ENCODE results near the gene TMEM253.

The TMEM253 gene

DNA sequence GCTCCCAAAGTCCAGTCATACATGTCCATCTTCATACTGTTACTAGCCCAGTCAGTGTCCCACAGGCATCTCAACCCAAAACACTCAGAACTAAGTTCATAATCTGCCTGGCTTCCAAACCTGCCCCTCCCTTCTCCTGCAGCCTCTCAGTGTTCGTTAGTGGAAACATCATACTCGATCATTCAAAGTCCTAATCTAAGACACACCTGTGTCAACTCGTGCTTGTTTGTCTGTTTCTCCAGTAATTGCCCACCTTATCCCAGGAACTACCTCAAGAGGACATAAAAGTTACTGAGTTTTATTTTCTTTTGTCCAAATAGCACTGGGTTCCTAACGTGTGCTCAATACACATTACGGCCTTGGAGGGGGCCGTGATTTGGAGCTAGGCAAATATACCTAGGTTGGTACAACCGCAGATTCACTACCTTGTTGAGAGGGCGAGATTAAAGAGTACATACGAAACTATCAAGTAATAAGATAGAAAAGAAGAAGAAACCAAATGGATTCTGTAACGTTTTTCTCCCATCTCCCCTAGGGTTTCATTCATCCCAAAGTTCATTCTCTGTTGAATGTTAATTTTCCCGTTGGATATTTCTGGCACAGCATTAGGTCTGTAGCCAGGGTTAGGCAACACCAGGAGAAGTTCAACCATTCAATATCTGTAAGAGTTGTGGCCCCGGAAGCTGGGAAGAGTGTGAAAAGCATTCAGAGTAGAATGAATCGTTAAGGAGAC is 40.1 kb upstream of the TMEM253 start:
- 0 out of 2 replicates have a peak, but pooled peaks cover under 1% of the 10 kb centered on the region for H3K4me1 ChIP-seq (ENCODE audit: control insufficient read depth, insufficient read depth, low read length)

DNA sequence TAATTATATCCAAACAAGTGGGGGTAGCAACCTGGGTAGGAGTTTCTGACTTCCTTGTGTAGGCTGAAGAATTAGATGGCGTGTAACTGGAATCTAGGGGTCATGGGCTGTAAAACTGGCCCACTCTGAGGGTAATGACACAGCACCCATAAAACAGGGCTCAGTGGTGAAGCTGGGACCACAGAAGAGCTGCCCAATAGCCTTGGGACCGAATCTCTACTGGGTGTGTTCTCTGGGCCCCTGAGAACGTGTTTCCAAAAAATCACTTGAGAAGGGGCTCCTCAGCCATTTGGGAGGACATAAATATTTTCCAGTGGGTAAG is 39.6 kb upstream of the TMEM253 start:
- WGBS (ENCODE audit: insufficient coverage, insufficient read length) = no CpG with 5 or more reads among the region's 3 CpGs

More for the DNA sequence above, 40.1 kb upstream of the TMEM253 start:
- Histone ChIP-seq H3K27ac (ENCODE audit: low read length) (no peak overlapping the region), H3K27me3 (ENCODE audit: control insufficient read depth, insufficient read depth, low read length) (no peaks in the 10 kb centered on the region), H3K4me3 (ENCODE audit: low read length) (no peak overlapping the region), H3K9me3 (ENCODE audit: control insufficient read depth, insufficient read depth, low read length) (no peaks in the 10 kb centered on the region), H3K36me3 (ENCODE audit: control insufficient read depth, insufficient read depth, low read length) (no peaks in the 10 kb centered on the region)
- WGBS (ENCODE audit: insufficient coverage, insufficient read length) = no CpG with 5 or more reads among the region's 13 CpGs
- no peak for DNase-seq (ENCODE audit: low read depth, low spot score)

DNA sequence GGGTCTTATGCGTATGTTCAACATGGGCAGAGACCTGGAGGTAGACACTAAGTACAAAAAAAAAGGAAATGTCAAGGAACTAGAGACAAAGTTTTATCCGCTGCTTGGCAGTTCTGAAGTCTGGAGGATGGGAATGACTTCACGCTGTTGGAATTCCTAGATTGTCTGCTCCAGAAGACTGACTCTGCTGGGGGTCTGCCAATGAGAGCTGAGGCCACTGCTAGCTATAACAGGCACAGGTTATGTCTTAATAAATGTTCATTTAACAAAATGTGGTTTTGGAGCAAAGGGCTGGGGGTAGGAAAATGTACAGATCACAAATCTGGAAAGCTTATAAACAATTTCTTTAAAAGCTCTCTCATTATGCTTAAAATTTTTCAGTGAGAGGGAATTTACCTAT is 37.4 kb upstream of the TMEM253 start:
- H3K4me1 ChIP-seq (ENCODE audit: control insufficient read depth, insufficient read depth, low read length) = no peaks in the 10 kb centered on the region
- no peaks in the 10 kb centered on the region for H3K27me3 ChIP-seq (ENCODE audit: control insufficient read depth, insufficient read depth, low read length)
- no CpG with 5 or more reads among the region's 3 CpGs for WGBS (ENCODE audit: insufficient coverage, insufficient read length)
- no peaks in the 10 kb centered on the region for H3K9me3 ChIP-seq (ENCODE audit: control insufficient read depth, insufficient read depth, low read length)
- no peak overlapping the region for H3K4me3 ChIP-seq (ENCODE audit: low read length)
- no peak overlapping the region for H3K27ac ChIP-seq (ENCODE audit: low read length)
- H3K36me3 ChIP-seq (ENCODE audit: control insufficient read depth, insufficient read depth, low read length) = no peaks in the 10 kb centered on the region
- no peak for DNase-seq (ENCODE audit: low read depth, low spot score)

More for the DNA sequence above, 39.6 kb upstream of the TMEM253 start:
- Histone ChIP-seq H3K27ac (ENCODE audit: low read length) (no peak overlapping the region), H3K9me3 (ENCODE audit: control insufficient read depth, insufficient read depth, low read length) (no peaks in the 10 kb centered on the region), H3K4me3 (ENCODE audit: low read length) (no peak overlapping the region), H3K4me1 (ENCODE audit: control insufficient read depth, insufficient read depth, low read length) (no peaks in the 10 kb centered on the region), H3K36me3 (ENCODE audit: control insufficient read depth, insufficient read depth, low read length) (no peaks in the 10 kb centered on the region), H3K27me3 (ENCODE audit: control insufficient read depth, insufficient read depth, low read length) (no peaks in the 10 kb centered on the region)
- DNase-seq (ENCODE audit: low read depth, low spot score) = no peak

DNA sequence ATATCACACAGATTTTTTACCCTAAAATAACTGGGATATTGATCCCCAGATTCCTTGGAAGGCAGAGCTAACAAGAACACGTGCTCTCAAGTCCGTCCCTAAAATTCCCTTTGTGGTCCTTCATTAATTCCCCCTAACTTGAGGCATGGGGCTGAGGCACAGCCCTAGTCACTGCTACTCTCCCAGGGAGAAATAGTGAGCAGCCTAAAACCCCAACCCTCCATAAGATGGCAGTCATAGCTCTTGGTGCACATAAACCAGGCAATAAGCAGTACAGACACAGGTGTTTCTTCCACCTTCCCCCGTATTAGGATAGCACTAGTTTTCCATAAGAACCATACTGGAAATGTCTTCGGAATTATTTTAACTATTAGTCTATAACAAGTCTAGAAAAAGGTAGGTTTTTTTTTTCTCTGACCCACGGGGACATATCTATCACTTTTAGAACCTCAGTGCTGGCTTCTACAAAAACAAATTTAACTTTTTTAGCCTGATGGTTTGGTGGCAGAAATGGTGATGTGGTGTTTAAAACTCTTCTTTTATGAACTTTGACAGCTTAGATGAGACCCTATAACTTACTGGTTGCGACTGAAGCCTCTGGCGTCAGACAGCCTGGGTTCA is 33.9 kb upstream of the TMEM253 start:
- Histone ChIP-seq H3K36me3 (ENCODE audit: control insufficient read depth, insufficient read depth, low read length) (no peaks in the 10 kb centered on the region), H3K27ac (ENCODE audit: low read length) (no peak overlapping the region), H3K4me3 (ENCODE audit: low read length) (no peak overlapping the region), H3K4me1 (ENCODE audit: control insufficient read depth, insufficient read depth, low read length) (no peaks in the 10 kb centered on the region), H3K27me3 (ENCODE audit: control insufficient read depth, insufficient read depth, low read length) (no peaks in the 10 kb centered on the region; the same call in 1 of the 2 replicates), H3K9me3 (ENCODE audit: control insufficient read depth, insufficient read depth, low read length) (no peaks in the 10 kb centered on the region)
- WGBS (ENCODE audit: insufficient coverage, insufficient read length) = no CpG with 5 or more reads among the region's 7 CpGs
- DNase-seq (ENCODE audit: low read depth, low spot score) = no peak

GRCh38 chr14:21068521-21069387 is 32.1 kb upstream of the TMEM253 start:
- H3K9me3 ChIP-seq (ENCODE audit: control insufficient read depth, insufficient read depth, low read length) = no peaks in the 10 kb centered on the region
- H3K4me1 ChIP-seq (ENCODE audit: control insufficient read depth, insufficient read depth, low read length) = peaks cover 4% of the 10 kb centered on the region; the same call in 1 of the 2 replicates
- H3K36me3 ChIP-seq (ENCODE audit: control insufficient read depth, insufficient read depth, low read length) = peaks cover 5% of the 10 kb centered on the region; the same call in 1 of the 2 replicates
- no peak overlapping the region for H3K27ac ChIP-seq (ENCODE audit: low read length)
- H3K27me3 ChIP-seq (ENCODE audit: control insufficient read depth, insufficient read depth, low read length) = no peaks in the 10 kb centered on the region; the same call in 1 of the 2 replicates
- no CpG with 5 or more reads among the region's 45 CpGs for WGBS (ENCODE audit: insufficient coverage, insufficient read length)
- H3K4me3 ChIP-seq (ENCODE audit: low read length) = peak overlapping the region; percentile 77
- DNase-seq (ENCODE audit: low read depth, low spot score) = no peak

- H3K4me1 ChIP-seq (ENCODE audit: control insufficient read depth, insufficient read depth, low read length) = peaks cover 4% of the 10 kb centered on the region; the same call in 1 of the 2 replicates
- no peak overlapping the region for H3K27ac ChIP-seq (ENCODE audit: low read length)
- no peaks in the 10 kb centered on the region; the same call in 1 of the 2 replicates for H3K27me3 ChIP-seq (ENCODE audit: control insufficient read depth, insufficient read depth, low read length)
- DNase-seq (ENCODE audit: low read depth, low spot score) = no peak
- peaks cover 8% of the 10 kb centered on the region; the same call in 1 of the 2 replicates for H3K36me3 ChIP-seq (ENCODE audit: control insufficient read depth, insufficient read depth, low read length)
- WGBS (ENCODE audit: insufficient coverage, insufficient read length) = no CpG with 5 or more reads among the region's 40 CpGs
- H3K9me3 ChIP-seq (ENCODE audit: control insufficient read depth, insufficient read depth, low read length) = no peaks in the 10 kb centered on the region
- peak overlapping the region; percentile 77; the same call in 1 of the 2 replicates for H3K4me3 ChIP-seq (ENCODE audit: low read length)
These were observed 31.3 kb upstream of the TMEM253 start for GRCh38 chr14:21069388-21070082.

GRCh38 chr14:21070083-21070609 is 30.7 kb upstream of the TMEM253 start, which contains the start of gene ARHGEF40:
ARHGEF40 (plus strand) TSS chr14:21070304; CDS start chr14:21070397, 93 bp downstream.
- no CpG with 5 or more reads among the region's 63 CpGs for WGBS (ENCODE audit: insufficient coverage, insufficient read length)
- Histone ChIP-seq H3K36me3 (ENCODE audit: control insufficient read depth, insufficient read depth, low read length) (peaks cover 9% of the 10 kb centered on the region), H3K4me3 (ENCODE audit: low read length) (peak within 1 kb of the TSS; percentile 77), H3K9me3 (ENCODE audit: control insufficient read depth, insufficient read depth, low read length) (no peaks in the 10 kb centered on the region), H3K4me1 (ENCODE audit: control insufficient read depth, insufficient read depth, low read length) (peaks cover 4% of the 10 kb centered on the region; the same call in 1 of the 2 replicates), H3K27me3 (ENCODE audit: control insufficient read depth, insufficient read depth, low read length) (no peaks in the 10 kb centered on the region; the same call in 1 of the 2 replicates), H3K27ac (ENCODE audit: low read length) (peak within 1 kb of the TSS; percentile 35)
- DNase-seq (ENCODE audit: low read depth, low spot score) = no peak

DNA sequence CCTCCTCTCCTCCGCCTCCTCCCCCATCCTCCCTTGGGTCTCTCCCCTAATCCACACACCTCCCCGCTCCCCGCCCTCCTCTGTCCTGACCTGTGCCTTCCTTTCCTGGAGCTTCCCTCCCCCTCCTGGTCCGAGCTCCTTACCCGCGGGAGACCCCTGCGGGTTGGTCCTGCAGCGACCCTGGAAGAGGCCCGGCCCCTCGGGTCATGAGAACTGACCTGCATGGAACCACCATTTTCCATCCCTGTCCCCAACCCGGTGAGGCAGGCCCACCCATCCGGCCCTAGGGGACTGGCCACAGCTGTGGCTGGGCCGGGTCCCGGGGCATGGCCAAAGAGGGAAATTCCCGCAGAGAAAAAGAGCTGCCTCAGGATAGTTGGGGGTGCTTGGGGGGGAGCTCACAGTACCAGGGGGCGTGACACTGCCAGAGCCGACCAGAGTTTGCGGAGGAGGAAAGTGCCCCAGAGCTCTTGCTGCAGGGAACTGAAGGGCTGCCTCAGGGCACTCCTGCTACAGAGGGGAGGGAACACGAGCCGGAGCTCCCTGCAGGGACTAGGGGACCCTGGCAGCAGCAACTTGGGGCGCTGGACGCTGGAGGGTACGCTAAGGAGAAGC is 30.1 kb upstream of the TMEM253 start:
- Histone ChIP-seq H3K4me1 (ENCODE audit: control insufficient read depth, insufficient read depth, low read length) (peaks cover 4% of the 10 kb centered on the region; the same call in 1 of the 2 replicates), H3K4me3 (ENCODE audit: low read length) (peak overlapping the region; percentile 77), H3K36me3 (ENCODE audit: control insufficient read depth, insufficient read depth, low read length) (peaks cover 15% of the 10 kb centered on the region), H3K9me3 (ENCODE audit: control insufficient read depth, insufficient read depth, low read length) (no peaks in the 10 kb centered on the region), H3K27me3 (ENCODE audit: control insufficient read depth, insufficient read depth, low read length) (no peaks in the 10 kb centered on the region; the same call in 1 of the 2 replicates), H3K27ac (ENCODE audit: low read length) (peak overlapping the region; percentile 35)
- DNase-seq (ENCODE audit: low read depth, low spot score) = no peak
- WGBS (ENCODE audit: insufficient coverage, insufficient read length) = no CpG with 5 or more reads among the region's 23 CpGs

DNA sequence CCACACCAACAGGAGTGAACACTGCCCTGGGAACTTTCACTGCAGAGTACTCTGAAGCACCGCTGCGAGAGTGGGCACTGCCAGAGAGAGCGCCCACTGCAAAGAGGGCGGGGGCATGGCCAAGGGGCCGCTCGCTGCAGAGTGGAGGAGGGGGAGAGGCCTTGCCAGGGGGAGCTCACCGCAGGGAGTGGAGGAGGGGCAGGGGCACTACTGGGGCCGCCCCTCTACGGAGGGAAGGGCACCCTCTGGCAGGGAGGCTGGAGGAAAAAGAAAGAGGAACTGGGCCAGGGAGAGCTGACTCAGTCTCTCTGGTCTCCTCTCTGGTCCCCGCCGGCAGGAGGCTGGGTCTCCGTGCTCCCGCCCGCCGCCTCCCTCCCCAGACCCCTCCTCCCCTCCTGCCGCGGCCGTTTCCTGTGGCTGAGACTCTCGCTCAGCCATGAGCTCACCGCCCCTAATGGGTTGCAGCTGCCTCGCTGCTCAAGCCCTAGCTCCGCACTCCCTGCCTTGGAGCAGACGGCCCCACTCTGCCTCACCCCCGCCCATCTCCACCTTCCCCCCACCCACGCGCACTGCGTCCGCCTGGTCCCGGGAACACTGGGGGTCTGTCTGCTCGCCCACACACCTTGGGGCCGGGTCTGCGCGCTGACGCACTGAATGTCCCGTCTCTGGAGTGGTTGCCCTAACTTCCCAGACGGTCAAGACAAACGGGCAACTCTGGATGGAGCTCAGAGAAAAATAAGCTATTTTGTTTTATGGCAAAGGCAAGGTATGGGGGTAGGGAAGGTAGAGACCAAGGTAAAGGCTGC is 29.4 kb upstream of the TMEM253 start:
- Histone ChIP-seq H3K4me3 (ENCODE audit: low read length) (peak overlapping the region; percentile 77; the same call in 1 of the 2 replicates), H3K4me1 (ENCODE audit: control insufficient read depth, insufficient read depth, low read length) (peaks cover 4% of the 10 kb centered on the region; the same call in 1 of the 2 replicates), H3K36me3 (ENCODE audit: control insufficient read depth, insufficient read depth, low read length) (peaks cover 17% of the 10 kb centered on the region), H3K9me3 (ENCODE audit: control insufficient read depth, insufficient read depth, low read length) (no peaks in the 10 kb centered on the region), H3K27ac (ENCODE audit: low read length) (peak overlapping the region; percentile 35), H3K27me3 (ENCODE audit: control insufficient read depth, insufficient read depth, low read length) (no peaks in the 10 kb centered on the region; the same call in 1 of the 2 replicates)
- DNase-seq (ENCODE audit: low read depth, low spot score) = no peak
- no CpG with 5 or more reads among the region's 37 CpGs for WGBS (ENCODE audit: insufficient coverage, insufficient read length)

Measured in iPS DF 6.9 (cell line).